ENCODE results near the gene RRP12.

GRCh38 chr10:97416565-97416964 lies 15.4 kb upstream of the RRP12 start:
- TF ChIP-seq POLR2AphosphoS5 (IDR thresholded peaks at IDR 0.05; ENCODE audit: low read depth, low read length), result no peak
- TF ChIP-seq POLR2A (IDR thresholded peaks at IDR 0.05; ENCODE audit: low read depth, low read length), result no peak
- TF ChIP-seq SPI1 (IDR thresholded peaks at IDR 0.05; ENCODE audit: low read depth, low read length), result no peak
- TF ChIP-seq TAF1 (IDR thresholded peaks at IDR 0.05; ENCODE audit: low read depth, low read length), result no peak
- no peak for TF ChIP-seq POU2F2 (IDR thresholded peaks at IDR 0.05; ENCODE audit: low read depth, low read length)
- no peak for TF ChIP-seq PAX5 (IDR thresholded peaks at IDR 0.05; ENCODE audit: insufficient read depth, low read length, severe bottlenecking)

Data from GM12891 (cell line).